ENCODE results near the gene PRPF31.

GRCh38 chr19:54094426-54095000 is 21.0 kb upstream of the PRPF31 start:
- TF ChIP-seq CTCF (IDR thresholded peaks at IDR 0.05) (no peak), POLR2A (IDR thresholded peaks at IDR 0.05) (no peak), POLR2AphosphoS5 (IDR thresholded peaks at IDR 0.05) (no peak), EP300 (IDR thresholded peaks at IDR 0.05) (no peak)
